ENCODE data around the gene DGKI.

DNA sequence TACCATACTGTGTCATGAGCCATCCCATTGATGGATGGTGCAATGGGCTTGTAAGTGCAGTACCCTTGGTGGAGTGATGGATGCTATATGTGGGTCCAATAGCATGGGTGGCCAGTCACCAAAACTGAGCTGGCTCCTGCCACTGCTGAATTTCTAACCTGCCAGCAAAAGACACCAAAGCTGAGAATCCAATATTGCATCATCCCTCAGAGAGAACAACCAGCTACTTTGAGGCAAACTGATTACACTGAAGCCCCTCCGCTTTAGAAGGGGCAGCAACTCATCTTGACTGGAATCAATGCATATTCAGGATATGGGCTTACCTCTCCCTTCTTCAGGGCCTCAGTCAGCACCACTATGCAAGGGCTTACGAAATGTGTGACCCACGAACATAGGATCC, 211.6 kb downstream of the DGKI start:
- TF ChIP-seq, protein P1, sequence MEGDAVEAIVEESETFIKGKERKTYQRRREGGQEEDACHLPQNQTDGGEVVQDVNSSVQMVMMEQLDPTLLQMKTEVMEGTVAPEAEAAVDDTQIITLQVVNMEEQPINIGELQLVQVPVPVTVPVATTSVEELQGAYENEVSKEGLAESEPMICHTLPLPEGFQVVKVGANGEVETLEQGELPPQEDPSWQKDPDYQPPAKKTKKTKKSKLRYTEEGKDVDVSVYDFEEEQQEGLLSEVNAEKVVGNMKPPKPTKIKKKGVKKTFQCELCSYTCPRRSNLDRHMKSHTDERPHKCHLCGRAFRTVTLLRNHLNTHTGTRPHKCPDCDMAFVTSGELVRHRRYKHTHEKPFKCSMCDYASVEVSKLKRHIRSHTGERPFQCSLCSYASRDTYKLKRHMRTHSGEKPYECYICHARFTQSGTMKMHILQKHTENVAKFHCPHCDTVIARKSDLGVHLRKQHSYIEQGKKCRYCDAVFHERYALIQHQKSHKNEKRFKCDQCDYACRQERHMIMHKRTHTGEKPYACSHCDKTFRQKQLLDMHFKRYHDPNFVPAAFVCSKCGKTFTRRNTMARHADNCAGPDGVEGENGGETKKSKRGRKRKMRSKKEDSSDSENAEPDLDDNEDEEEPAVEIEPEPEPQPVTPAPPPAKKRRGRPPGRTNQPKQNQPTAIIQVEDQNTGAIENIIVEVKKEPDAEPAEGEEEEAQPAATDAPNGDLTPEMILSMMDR (IDR thresholded peaks at IDR 0.05 in 4 of 5, conservative IDR thresholded peaks at IDR 0.05 in 1 of 5), result no peak
- no peak for TF ChIP-seq POLR2A (IDR thresholded peaks at IDR 0.05)
